ENCODE measurements around the gene GM2A.
"Not testable (repeated sequence)": the region's sequence is repeated elsewhere in the genome, so short reads cannot be mapped to it uniquely, and the experiment has no call there.

GM2A gene

GRCh38 chr5:151240268-151240835 lies 12.6 kb upstream of the GM2A start:
- not testable (repeated sequence) for H3K27ac ChIP-seq (ENCODE audit: low read depth, low read length, severe bottlenecking); H3K9me3 ChIP-seq (ENCODE audit: control insufficient read depth, low read length); H3K4me1 ChIP-seq (ENCODE audit: control insufficient read depth, insufficient read depth, low read length, poor library complexity, severe bottlenecking); H3K36me3 ChIP-seq (ENCODE audit: control insufficient read depth, insufficient read depth, low read length); H3K4me3 ChIP-seq (ENCODE audit: extremely low read depth, insufficient read depth, low read length, poor library complexity, severe bottlenecking)
- 86 to 99% methylated on average over 7 to 8 of the region's 10 CpGs for WGBS, 2 experiments (ENCODE audit: insufficient coverage in 2 of 2)

- 100% methylated on average over 1 to 2 of the region's 2 CpGs for WGBS, 2 experiments (ENCODE audit: insufficient coverage in 2 of 2)
- Histone ChIP-seq H3K4me1 (ENCODE audit: control insufficient read depth, insufficient read depth, low read length, poor library complexity, severe bottlenecking) (no peaks in the 10 kb centered on the region), H3K36me3 (ENCODE audit: control insufficient read depth, insufficient read depth, low read length) (no peaks in the 10 kb centered on the region), H3K27ac (ENCODE audit: low read depth, low read length, severe bottlenecking) (no peak overlapping the region), H3K9me3 (ENCODE audit: control insufficient read depth, low read length) (no peaks in the 10 kb centered on the region), H3K4me3 (ENCODE audit: extremely low read depth, insufficient read depth, low read length, poor library complexity, severe bottlenecking) (no peak overlapping the region)
Observed at GRCh38 chr5:151240924-151241635, 11.9 kb upstream of the GM2A start.

GRCh38 chr5:151243127-151243526 lies 9.9 kb upstream of the GM2A start:
- Histone ChIP-seq H3K4me3 (ENCODE audit: extremely low read depth, insufficient read depth, low read length, poor library complexity, severe bottlenecking) (no peak overlapping the region), H3K36me3 (ENCODE audit: control insufficient read depth, insufficient read depth, low read length) (no peaks in the 10 kb centered on the region), H3K4me1 (ENCODE audit: control insufficient read depth, insufficient read depth, low read length, poor library complexity, severe bottlenecking) (no peaks in the 10 kb centered on the region), H3K9me3 (ENCODE audit: control insufficient read depth, low read length) (no peaks in the 10 kb centered on the region), H3K27ac (ENCODE audit: low read depth, low read length, severe bottlenecking) (no peak overlapping the region)
- 93 to 100% methylated on average over 2 to 3 of the region's 4 CpGs for WGBS, 2 experiments (ENCODE audit: insufficient coverage in 2 of 2)

- Histone ChIP-seq H3K4me1 (ENCODE audit: control insufficient read depth, insufficient read depth, low read length, poor library complexity, severe bottlenecking) (no peaks in the 10 kb centered on the region), H3K4me3 (ENCODE audit: extremely low read depth, insufficient read depth, low read length, poor library complexity, severe bottlenecking) (no peak overlapping the region), H3K9me3 (ENCODE audit: control insufficient read depth, low read length) (no peaks in the 10 kb centered on the region), H3K36me3 (ENCODE audit: control insufficient read depth, insufficient read depth, low read length) (no peaks in the 10 kb centered on the region), H3K27ac (ENCODE audit: low read depth, low read length, severe bottlenecking) (no peak overlapping the region)
- WGBS, 2 experiments (ENCODE audit: insufficient coverage in 2 of 2): 81 to 100% methylated on average over 1 to 2 of the region's 4 CpGs
Observed at GRCh38 chr5:151243564-151243963, 9.4 kb upstream of the GM2A start.

GRCh38 chr5:151244206-151244605 lies 8.8 kb upstream of the GM2A start:
- 94 to 100% methylated on average over 1 to 3 of the region's 3 CpGs for WGBS, 2 experiments (ENCODE audit: insufficient coverage in 2 of 2)
- Histone ChIP-seq H3K4me3 (ENCODE audit: extremely low read depth, insufficient read depth, low read length, poor library complexity, severe bottlenecking) (no peak overlapping the region), H3K4me1 (ENCODE audit: control insufficient read depth, insufficient read depth, low read length, poor library complexity, severe bottlenecking) (no peaks in the 10 kb centered on the region), H3K27ac (ENCODE audit: low read depth, low read length, severe bottlenecking) (no peak overlapping the region), H3K36me3 (ENCODE audit: control insufficient read depth, insufficient read depth, low read length) (no peaks in the 10 kb centered on the region), H3K9me3 (ENCODE audit: control insufficient read depth, low read length) (no peaks in the 10 kb centered on the region)

- H3K4me3 ChIP-seq (ENCODE audit: extremely low read depth, insufficient read depth, low read length, poor library complexity, severe bottlenecking): no peak overlapping the region
- no peaks in the 10 kb centered on the region for H3K36me3 ChIP-seq (ENCODE audit: control insufficient read depth, insufficient read depth, low read length)
- WGBS, 2 experiments (ENCODE audit: insufficient coverage in 2 of 2): 100% methylated on average over 1 of the region's 4 CpGs; no CpG with 5 or more reads in 1 of the 2 experiments
- H3K27ac ChIP-seq (ENCODE audit: low read depth, low read length, severe bottlenecking): no peak overlapping the region
- H3K9me3 ChIP-seq (ENCODE audit: control insufficient read depth, low read length): no peaks in the 10 kb centered on the region
- no peaks in the 10 kb centered on the region for H3K4me1 ChIP-seq (ENCODE audit: control insufficient read depth, insufficient read depth, low read length, poor library complexity, severe bottlenecking)
Observed at GRCh38 chr5:151245680-151246219, 7.2 kb upstream of the GM2A start.

- Histone ChIP-seq H3K4me3 (ENCODE audit: extremely low read depth, insufficient read depth, low read length, poor library complexity, severe bottlenecking) (no peak overlapping the region), H3K4me1 (ENCODE audit: control insufficient read depth, insufficient read depth, low read length, poor library complexity, severe bottlenecking) (no peaks in the 10 kb centered on the region), H3K36me3 (ENCODE audit: control insufficient read depth, insufficient read depth, low read length) (no peaks in the 10 kb centered on the region), H3K9me3 (ENCODE audit: control insufficient read depth, low read length) (no peaks in the 10 kb centered on the region), H3K27ac (ENCODE audit: low read depth, low read length, severe bottlenecking) (no peak overlapping the region)
- 80 to 95% methylated on average over 1 to 2 of the region's 2 CpGs for WGBS, 2 experiments (ENCODE audit: insufficient coverage in 2 of 2)
Observed at GRCh38 chr5:151248651-151249050, 4.3 kb upstream of the GM2A start.

- H3K4me1 ChIP-seq (ENCODE audit: control insufficient read depth, insufficient read depth, low read length, poor library complexity, severe bottlenecking): no peaks in the 10 kb centered on the region
- no peaks in the 10 kb centered on the region for H3K9me3 ChIP-seq (ENCODE audit: control insufficient read depth, low read length)
- WGBS, 2 experiments (ENCODE audit: insufficient coverage in 2 of 2): 68 to 75% methylated on average over 4 of the region's 5 CpGs
- no peak overlapping the region for H3K27ac ChIP-seq (ENCODE audit: low read depth, low read length, severe bottlenecking)
- H3K4me3 ChIP-seq (ENCODE audit: extremely low read depth, insufficient read depth, low read length, poor library complexity, severe bottlenecking): no peak overlapping the region
- no peaks in the 10 kb centered on the region for H3K36me3 ChIP-seq (ENCODE audit: control insufficient read depth, insufficient read depth, low read length)
Observed at GRCh38 chr5:151249281-151249680, 3.7 kb upstream of the GM2A start.

GRCh38 chr5:151250346-151251000 lies 2.5 kb upstream of the GM2A start:
- Histone ChIP-seq H3K4me1 (ENCODE audit: control insufficient read depth, insufficient read depth, low read length, poor library complexity, severe bottlenecking) (no peaks in the 10 kb centered on the region), H3K36me3 (ENCODE audit: control insufficient read depth, insufficient read depth, low read length) (no peaks in the 10 kb centered on the region), H3K27ac (ENCODE audit: low read depth, low read length, severe bottlenecking) (no peak overlapping the region), H3K9me3 (ENCODE audit: control insufficient read depth, low read length) (no peaks in the 10 kb centered on the region), H3K4me3 (ENCODE audit: extremely low read depth, insufficient read depth, low read length, poor library complexity, severe bottlenecking) (no peak overlapping the region)
- 72 to 81% methylated on average over 5 to 7 of the region's 10 CpGs for whole genome bisulfite sequencing, 2 experiments (ENCODE audit: insufficient coverage in 2 of 2)

- Histone ChIP-seq H3K27ac (ENCODE audit: low read depth, low read length, severe bottlenecking) (no peak overlapping the region), H3K4me1 (ENCODE audit: control insufficient read depth, insufficient read depth, low read length, poor library complexity, severe bottlenecking) (no peaks in the 10 kb centered on the region), H3K36me3 (ENCODE audit: control insufficient read depth, insufficient read depth, low read length) (no peaks in the 10 kb centered on the region), H3K4me3 (ENCODE audit: extremely low read depth, insufficient read depth, low read length, poor library complexity, severe bottlenecking) (no peak overlapping the region), H3K9me3 (ENCODE audit: control insufficient read depth, low read length) (no peaks in the 10 kb centered on the region)
- WGBS, 2 experiments (ENCODE audit: insufficient coverage in 2 of 2): 92 to 95% methylated on average over 3 to 4 of the region's 5 CpGs
Observed at GRCh38 chr5:151251001-151251551, 1.9 kb upstream of the GM2A start.

All from mesodermal cell (in vitro differentiated cells).